Stomach smooth muscle (tissue), 2 donors: ENCODE measurements around the gene MARVELD1.

Source experiments
- H3K27ac ChIP-seq: one replicate; pipeline ENCODE4 v1.7.0; 2013; ENCODE audit warnings: mild to moderate bottlenecking, low read length, inconsistent platforms
- H3K27me3 ChIP-seq, 2 donors: one replicate each; pipeline ENCODE4 v1.7.0; 2013; ENCODE audit warnings: low read length in 2 of 2; ENCODE audit not compliant: insufficient read depth in 2 of 2, control insufficient read depth in 1 of 2
- H3K36me3 ChIP-seq, 2 donors: one replicate each; pipeline ENCODE4 v1.7.0; 2013; ENCODE audit warnings: low read length in 2 of 2; ENCODE audit not compliant: control insufficient read depth in 2 of 2, insufficient read depth in 2 of 2
- H3K4me1 ChIP-seq: one replicate; pipeline ENCODE4 v1.7.0; 2013; ENCODE audit warnings: low read length; ENCODE audit not compliant: control insufficient read depth, insufficient read depth
- H3K4me3 ChIP-seq, 2 donors: one replicate each; pipeline ENCODE4 v1.7.0; 2013; ENCODE audit warnings: low read length in 2 of 2
- H3K9ac ChIP-seq, 2 donors: one replicate each; pipeline ENCODE4 v1.7.0; 2013; ENCODE audit warnings: low read length in 2 of 2, mild to moderate bottlenecking in 1 of 2
- H3K9me3 ChIP-seq, 2 donors: one replicate each; pipeline ENCODE4 v1.7.0; 2013; ENCODE audit warnings: low read length in 2 of 2; ENCODE audit not compliant: control insufficient read depth in 2 of 2
- donor health status: healthy.
- donor health status: Pancreatic carcinoma.

MARVELD1 gene

GRCh38 chr10:97713339-97713825, at the start of gene MARVELD1:
Gene MARVELD1, plus strand, starts transcription at chr10:97713730. Its CDS starts 147 bp downstream, at chr10:97713877.
- Histone ChIP-seq H3K9me3 (no peaks in the 10 kb centered on the region), H3K27me3 (no peaks in the 10 kb centered on the region), H3K4me3 (peak within 1 kb of the TSS; percentile 69 to 87), H3K27ac (peak within 1 kb of the TSS; percentile 98), H3K9ac (peak within 1 kb of the TSS; percentile 82 to 87), H3K4me1 (peaks cover 70% of the 10 kb centered on the region), H3K36me3 (peaks cover 11 to 20% of the 10 kb centered on the region in 2 donors)

- H3K4me1 ChIP-seq: no peaks in the 10 kb centered on the region
- no peak overlapping the region for H3K27ac ChIP-seq
- H3K4me3 ChIP-seq: no peak overlapping the region
- no peaks in the 10 kb centered on the region for H3K9me3 ChIP-seq
- no peaks in the 10 kb centered on the region for H3K27me3 ChIP-seq
- H3K36me3 ChIP-seq: peaks cover 17 to 49% of the 10 kb centered on the region in 2 donors
- H3K9ac ChIP-seq: no peak overlapping the region
Observed at GRCh38 chr10:97664282-97664850, 49.2 kb upstream of the MARVELD1 start.

GRCh38 chr10:97666992-97667391, 46.5 kb upstream of the MARVELD1 start:
- peaks cover 22 to 51% of the 10 kb centered on the region in 2 donors for H3K36me3 ChIP-seq
- no peaks in the 10 kb centered on the region for H3K9me3 ChIP-seq
- H3K27me3 ChIP-seq: no peaks in the 10 kb centered on the region
- H3K4me3 ChIP-seq: no peak overlapping the region
- no peak overlapping the region for H3K9ac ChIP-seq
- no peaks in the 10 kb centered on the region for H3K4me1 ChIP-seq
- no peak overlapping the region for H3K27ac ChIP-seq

- H3K4me3 ChIP-seq: no peak overlapping the region
- H3K27ac ChIP-seq: no peak overlapping the region
- no peaks in the 10 kb centered on the region for H3K27me3 ChIP-seq
- H3K4me1 ChIP-seq: no peaks in the 10 kb centered on the region
- H3K9me3 ChIP-seq: no peaks in the 10 kb centered on the region
- peaks cover 22 to 48% of the 10 kb centered on the region in 2 donors for H3K36me3 ChIP-seq
- H3K9ac ChIP-seq: no peak overlapping the region
Observed at GRCh38 chr10:97667463-97667862, 46.1 kb upstream of the MARVELD1 start.

GRCh38 chr10:97669571-97669970, 44.0 kb upstream of the MARVELD1 start:
- H3K9ac ChIP-seq: no peak overlapping the region
- peaks cover 26 to 45% of the 10 kb centered on the region in 2 donors for H3K36me3 ChIP-seq
- H3K4me1 ChIP-seq: peaks cover 2% of the 10 kb centered on the region
- H3K4me3 ChIP-seq: no peak overlapping the region
- no peaks in the 10 kb centered on the region for H3K9me3 ChIP-seq
- H3K27me3 ChIP-seq: no peaks in the 10 kb centered on the region
- H3K27ac ChIP-seq: no peak overlapping the region

GRCh38 chr10:97673736-97674525, 39.6 kb upstream of the MARVELD1 start:
- Histone ChIP-seq H3K27ac (no peak overlapping the region), H3K4me3 (no peak overlapping the region), H3K27me3 (no peaks in the 10 kb centered on the region), H3K4me1 (peaks cover 5% of the 10 kb centered on the region), H3K9ac (no peak overlapping the region), H3K9me3 (no peaks in the 10 kb centered on the region), H3K36me3 (peaks cover 38 to 48% of the 10 kb centered on the region in 2 donors)

- Histone ChIP-seq H3K27ac (peak overlapping the region; percentile 24), H3K4me1 (peaks cover 8% of the 10 kb centered on the region), H3K9me3 (no peaks in the 10 kb centered on the region), H3K27me3 (no peaks in the 10 kb centered on the region), H3K4me3 (no peak overlapping the region), H3K9ac (no peak overlapping the region), H3K36me3 (peaks cover 34 to 48% of the 10 kb centered on the region in 2 donors)
Observed at GRCh38 chr10:97675222-97675621, 38.3 kb upstream of the MARVELD1 start.

- Histone ChIP-seq H3K9ac (no peak overlapping the region), H3K36me3 (peaks cover 34 to 49% of the 10 kb centered on the region in 2 donors), H3K27me3 (no peaks in the 10 kb centered on the region), H3K27ac (no peak overlapping the region), H3K4me1 (peaks cover 8% of the 10 kb centered on the region), H3K4me3 (no peak overlapping the region), H3K9me3 (no peaks in the 10 kb centered on the region)
Observed at GRCh38 chr10:97676770-97677581, 36.6 kb upstream of the MARVELD1 start.

- Histone ChIP-seq H3K4me1 (peaks cover 22% of the 10 kb centered on the region), H3K27ac (no peak overlapping the region), H3K27me3 (no peaks in the 10 kb centered on the region), H3K4me3 (no peak overlapping the region), H3K9me3 (no peaks in the 10 kb centered on the region), H3K9ac (no peak overlapping the region), H3K36me3 (peaks cover 21 to 38% of the 10 kb centered on the region in 2 donors)
Observed at GRCh38 chr10:97679594-97679993, 33.9 kb upstream of the MARVELD1 start.

- no peaks in the 10 kb centered on the region for H3K9me3 ChIP-seq
- H3K4me3 ChIP-seq: no peak overlapping the region
- peaks cover 35% of the 10 kb centered on the region for H3K4me1 ChIP-seq
- H3K36me3 ChIP-seq: peaks cover 6 to 19% of the 10 kb centered on the region in 2 donors
- H3K27me3 ChIP-seq: no peaks in the 10 kb centered on the region
- H3K27ac ChIP-seq: no peak overlapping the region
- H3K9ac ChIP-seq: no peak overlapping the region
Observed at GRCh38 chr10:97682042-97682441, 31.5 kb upstream of the MARVELD1 start.
